Left lung (tissue), 10 donors: ENCODE data around the gene CHD1L. TPM values are rescaled to one million over a fixed set of nuclear protein-coding genes. Genes with fewer than 3 reads are reported as not detected.

Source experiments
- ATAC-seq: fragments of 200-7000 bp; cut with Tn5 transposase; one replicate; pipeline ENCODE4 v1.9.1; 2020; ENCODE audit warnings: moderate library complexity
- DNase-seq, 4 donors: peaks; one replicate each; pipeline ENCODE4 v3.0.0-alpha.2; 2013 to 2020
- H3K27ac ChIP-seq, 2 donors: fragments of 200-600 bp; sonication (generic) in 1 of 2; one replicate each; pipeline versions ENCODE4 v1.5.0 to v1.8.0; 2020 to 2021
- H3K27me3 ChIP-seq, 2 donors: fragments of 200-600 bp; sonication (generic) in 1 of 2; one replicate each; pipeline versions ENCODE4 v1.5.0 to v1.8.0; 2020 to 2021
- H3K36me3 ChIP-seq, 2 donors: fragments of 200-600 bp; sonication (generic) in 1 of 2; one replicate each; pipeline versions ENCODE4 v1.5.0 to v1.8.0; 2020 to 2021
- H3K4me1 ChIP-seq, 2 donors: fragments of 200-600 bp; one replicate each; pipeline ENCODE4 v1.8.0; 2021
- H3K4me3 ChIP-seq, 2 donors: fragments of 200-600 bp; sonication (generic) in 1 of 2; one replicate each; pipeline versions ENCODE4 v1.5.0 to v1.8.0; 2020 to 2021; ENCODE audit warnings: mild to moderate bottlenecking in 1 of 2
- H3K9me3 ChIP-seq, 2 donors: fragments of 200-600 bp; sonication (generic) in 1 of 2; one replicate each; pipeline versions ENCODE4 v1.5.0 to v1.8.0; 2020 to 2021
- intact Hi-C, 2 donors: fragments of 100-400 bp; cut with DNase I; formaldehyde crosslinking; loops; one replicate each; pipeline versions ENCODE4 v1.11.2 to v1.14.2; 2022
- polyA plus RNA-seq, 6 donors: library from polyadenylated mRNA; unstranded; fragments of 120-200 nt; gene quantifications; one replicate each; pipeline ENCODE4 v1.2.1, GENCODE V29; 2013; ENCODE audit not compliant: insufficient read length in 6 of 6
- total RNA-seq, 2 donors: library from RNA; stranded (reverse); fragmentation: NEBNext Ultra II Directional; extraction: Animal tissue kit (Norgen Biotek cat#: 25700); gene quantifications; one replicate each; pipeline ENCODE4 v1.2.1, GENCODE V29; 2021
- TF ChIP-seq, protein P1 (sequence below), 2 donors: fragments of 200-600 bp; sonication (generic) in 1 of 2; IDR thresholded peaks; one replicate each; pipeline versions ENCODE4 v1.5.0 to v1.8.0; 2021; ENCODE audit warnings: antibody characterized with exemption in 2 of 2
- donor health status: DM: no; HTN: yes; CAD: no.
- donor health status: DM: no; HTN: no; CAD: no.

CHD1L gene
- total and polyA plus RNA-seq, 8 donors = 36.2 to 72.0 (median 60.7) TPM

DNA sequence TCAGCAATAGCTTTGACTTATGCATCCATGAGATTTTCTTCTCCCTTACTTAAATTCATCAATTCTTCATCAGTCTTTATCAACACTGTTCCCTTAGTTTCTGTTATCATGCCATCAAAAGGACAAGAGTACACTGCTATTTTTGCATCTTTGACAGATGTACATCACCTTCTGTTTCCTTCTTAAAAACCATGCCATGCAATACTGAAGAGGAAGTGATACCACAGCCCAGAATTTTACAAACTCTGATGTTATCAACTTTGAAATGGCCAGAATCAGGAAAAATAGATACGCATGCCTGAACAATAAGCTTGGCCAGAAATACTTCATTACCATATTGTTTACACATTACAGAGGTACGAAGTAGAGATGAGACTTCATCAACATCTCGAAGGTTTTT, 38.4 kb upstream of the CHD1L start:
- H3K27me3 ChIP-seq = no peaks in the 10 kb centered on the region
- DNase-seq (no peak), ATAC-seq (no peak)
- TF ChIP-seq, protein P1, sequence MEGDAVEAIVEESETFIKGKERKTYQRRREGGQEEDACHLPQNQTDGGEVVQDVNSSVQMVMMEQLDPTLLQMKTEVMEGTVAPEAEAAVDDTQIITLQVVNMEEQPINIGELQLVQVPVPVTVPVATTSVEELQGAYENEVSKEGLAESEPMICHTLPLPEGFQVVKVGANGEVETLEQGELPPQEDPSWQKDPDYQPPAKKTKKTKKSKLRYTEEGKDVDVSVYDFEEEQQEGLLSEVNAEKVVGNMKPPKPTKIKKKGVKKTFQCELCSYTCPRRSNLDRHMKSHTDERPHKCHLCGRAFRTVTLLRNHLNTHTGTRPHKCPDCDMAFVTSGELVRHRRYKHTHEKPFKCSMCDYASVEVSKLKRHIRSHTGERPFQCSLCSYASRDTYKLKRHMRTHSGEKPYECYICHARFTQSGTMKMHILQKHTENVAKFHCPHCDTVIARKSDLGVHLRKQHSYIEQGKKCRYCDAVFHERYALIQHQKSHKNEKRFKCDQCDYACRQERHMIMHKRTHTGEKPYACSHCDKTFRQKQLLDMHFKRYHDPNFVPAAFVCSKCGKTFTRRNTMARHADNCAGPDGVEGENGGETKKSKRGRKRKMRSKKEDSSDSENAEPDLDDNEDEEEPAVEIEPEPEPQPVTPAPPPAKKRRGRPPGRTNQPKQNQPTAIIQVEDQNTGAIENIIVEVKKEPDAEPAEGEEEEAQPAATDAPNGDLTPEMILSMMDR (IDR thresholded peaks at IDR 0.05) = no peak
- H3K4me1 ChIP-seq = no peaks in the 10 kb centered on the region
- H3K9me3 ChIP-seq = no peaks in the 10 kb centered on the region
- intact Hi-C loops = no loop called here
- peaks cover 0 to 16% of the 10 kb centered on the region in 2 donors for H3K36me3 ChIP-seq
- H3K4me3 ChIP-seq = no peak overlapping the region
- H3K27ac ChIP-seq = no peak overlapping the region

DNA sequence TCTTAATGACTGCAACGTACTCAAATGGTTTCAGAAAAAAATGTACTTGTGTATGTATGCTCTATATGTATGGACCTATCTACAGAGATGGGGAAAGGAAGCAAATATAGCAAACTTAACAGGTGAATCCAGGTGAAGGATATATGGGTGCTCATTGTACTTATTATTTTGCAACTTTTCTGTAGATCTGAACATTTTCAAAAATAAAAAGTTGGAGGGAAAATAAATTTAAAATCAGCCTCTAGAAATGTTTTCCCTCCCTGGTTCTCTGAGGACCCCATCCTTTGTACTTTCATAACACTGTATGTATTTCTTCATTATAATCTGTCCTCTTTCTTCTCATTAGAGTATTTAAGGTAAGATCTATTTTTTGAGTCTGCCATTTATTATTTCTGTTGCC, 35.3 kb upstream of the CHD1L start:
- H3K36me3 ChIP-seq = peaks cover 0 to 21% of the 10 kb centered on the region in 2 donors
- no peaks in the 10 kb centered on the region for H3K27me3 ChIP-seq
- no peaks in the 10 kb centered on the region for H3K9me3 ChIP-seq
- H3K27ac ChIP-seq = no peak overlapping the region
- TF ChIP-seq, protein P1 (IDR thresholded peaks at IDR 0.05) = no peak
- ATAC-seq (no peak), DNase-seq (no peak)
- intact Hi-C loops = no loop called here
- no peak overlapping the region for H3K4me3 ChIP-seq
- H3K4me1 ChIP-seq = no peaks in the 10 kb centered on the region

DNA sequence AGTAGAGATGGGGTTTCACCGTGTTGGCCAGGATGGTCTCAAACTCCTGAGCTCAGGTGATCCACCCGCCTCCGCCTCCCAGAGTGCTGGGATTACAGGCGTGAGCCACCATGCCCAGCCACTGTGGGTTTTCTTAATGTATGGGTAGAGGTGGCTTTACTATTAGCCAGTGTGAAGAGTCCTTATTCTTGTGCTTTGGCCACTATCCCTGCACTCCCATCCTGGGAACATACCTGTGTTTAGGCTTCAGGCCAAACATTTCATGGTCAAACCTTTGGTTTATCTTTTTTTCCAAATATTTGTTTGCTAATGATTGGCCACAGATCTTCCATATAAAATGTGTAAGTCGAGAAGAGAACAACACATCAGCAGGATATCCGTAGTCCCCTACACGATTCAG, 33.9 kb upstream of the CHD1L start:
- Histone ChIP-seq H3K4me1 (no peaks in the 10 kb centered on the region), H3K27ac (no peak overlapping the region), H3K27me3 (no peaks in the 10 kb centered on the region), H3K36me3 (peaks cover 0 to 25% of the 10 kb centered on the region in 2 donors), H3K9me3 (no peaks in the 10 kb centered on the region), H3K4me3 (no peak overlapping the region)
- TF ChIP-seq, protein P1 (IDR thresholded peaks at IDR 0.05) = no peak
- intact Hi-C loops = no loop called here
- DNase-seq (no peak), ATAC-seq (no peak)

DNA sequence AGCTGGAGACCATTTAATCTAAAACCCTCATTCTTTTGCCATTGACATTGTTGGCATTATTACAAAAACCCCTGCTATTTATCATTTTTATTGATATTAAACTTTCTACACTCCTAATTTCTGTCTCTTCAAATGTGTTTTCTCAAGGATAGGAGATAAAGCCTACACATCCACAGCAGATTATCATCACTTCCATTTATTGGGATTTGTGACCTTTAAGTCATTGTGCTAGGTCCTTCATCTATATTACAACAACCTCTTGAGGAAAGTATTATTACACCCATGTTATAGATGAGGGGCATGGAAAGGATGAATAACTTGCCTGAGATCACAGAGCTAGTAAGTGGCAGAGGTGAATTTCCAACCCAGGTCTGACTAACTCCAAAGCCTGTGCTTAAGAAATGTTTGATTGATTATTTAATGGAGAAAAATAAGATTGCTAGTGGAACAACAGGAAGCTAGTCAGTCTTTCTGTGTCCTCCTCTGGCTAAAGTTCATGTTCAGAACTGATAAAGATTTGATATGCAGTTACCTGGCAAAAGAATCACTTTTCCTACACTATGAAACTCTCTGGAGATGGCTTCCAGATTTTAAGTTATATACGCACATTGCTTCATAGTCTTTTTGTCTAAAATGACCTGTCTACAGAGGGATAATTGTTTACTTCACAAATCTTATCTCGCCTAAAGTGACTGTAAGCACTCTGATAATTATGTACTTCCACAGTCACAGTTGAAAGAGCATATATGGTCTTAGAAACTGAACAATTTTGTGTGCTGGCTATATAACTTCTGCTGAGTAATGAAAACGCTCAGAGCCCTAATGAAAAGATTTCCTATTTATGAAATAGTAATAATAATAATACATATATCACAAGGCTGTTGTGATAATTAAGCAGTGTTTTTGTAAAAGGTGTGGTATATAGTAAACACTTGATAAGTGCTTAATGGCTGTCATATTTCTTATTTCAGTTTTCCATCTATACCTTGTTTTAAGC, 32.4 kb upstream of the CHD1L start:
- TF ChIP-seq, protein P1 (IDR thresholded peaks at IDR 0.05) = no peak
- Histone ChIP-seq H3K27ac (no peak overlapping the region), H3K4me3 (no peak overlapping the region), H3K9me3 (no peaks in the 10 kb centered on the region), H3K36me3 (peaks cover 0 to 21% of the 10 kb centered on the region in 2 donors), H3K4me1 (no peaks in the 10 kb centered on the region), H3K27me3 (no peaks in the 10 kb centered on the region)
- intact Hi-C loops = no loop called here
- DNase-seq (no peak), ATAC-seq (no peak)

DNA sequence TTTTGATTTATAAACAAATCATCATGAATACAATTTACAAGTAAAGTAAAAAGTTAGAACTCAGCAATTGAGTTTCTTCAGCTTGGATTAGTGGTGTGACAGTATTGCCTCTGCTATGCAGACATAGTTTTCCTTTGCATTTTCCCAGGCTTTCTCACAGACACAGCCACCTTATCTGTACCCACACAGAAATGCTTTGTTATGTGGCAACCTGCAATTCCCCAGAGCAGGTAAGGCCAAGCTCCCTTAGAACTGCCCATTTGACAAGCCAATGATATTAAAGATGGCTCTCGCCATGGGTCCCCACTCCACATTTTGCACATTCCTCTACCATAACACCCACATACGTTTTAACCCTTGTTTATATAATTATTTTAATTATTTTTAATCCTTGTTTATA, 31.5 kb upstream of the CHD1L start:
- Histone ChIP-seq H3K4me1 (no peaks in the 10 kb centered on the region), H3K4me3 (no peak overlapping the region), H3K36me3 (peaks cover 0 to 20% of the 10 kb centered on the region in 2 donors), H3K27ac (no peak overlapping the region), H3K9me3 (no peaks in the 10 kb centered on the region), H3K27me3 (no peaks in the 10 kb centered on the region)
- intact Hi-C loops = no loop called here
- TF ChIP-seq, protein P1 (IDR thresholded peaks at IDR 0.05) = no peak
- no peak for DNase-seq
- ATAC-seq = no peak
